Upper lobe of right lung (tissue), 1 donor: ENCODE measurements around the gene CRACDL. TPM values are rescaled to one million over a fixed set of nuclear protein-coding genes. Genes with fewer than 3 reads are reported as not detected.
A peak's percentile ranks its signal among the peaks of the same experiment; 100 is the strongest.

Experiments
- ATAC-seq: fragments of 200-7000 bp; cut with Tn5 transposase; one replicate; pipeline ENCODE4 v1.9.1; 2020; ENCODE audit warnings: mild to moderate bottlenecking, moderate library complexity
- DNase-seq: peaks from one replicate; pipeline ENCODE4 v3.0.0-alpha.2; 2020
- H3K27ac ChIP-seq: fragments of 200-600 bp; one replicate; pipeline ENCODE4 v1.8.0; 2022
- H3K27me3 ChIP-seq: fragments of 200-600 bp; one replicate; pipeline ENCODE4 v1.8.0; 2022; ENCODE audit warnings: mild to moderate bottlenecking
- H3K36me3 ChIP-seq: fragments of 200-600 bp; one replicate; pipeline ENCODE4 v1.8.0; 2022
- H3K4me1 ChIP-seq: fragments of 200-600 bp; one replicate; pipeline ENCODE4 v1.8.0; 2022
- H3K4me3 ChIP-seq: fragments of 200-600 bp; one replicate; pipeline ENCODE4 v1.8.0; 2022; ENCODE audit warnings: mild to moderate bottlenecking
- H3K9me3 ChIP-seq: fragments of 200-600 bp; one replicate; pipeline ENCODE4 v1.8.0; 2022
- CTCF ChIP-seq: fragments of 200-600 bp; IDR thresholded peaks from one replicate; pipeline ENCODE4 v1.8.0; 2022; ENCODE audit warnings: antibody characterized with exemption
- intact Hi-C: fragments of 100-400 bp; cut with DNase I; formaldehyde crosslinking; loops from one replicate; pipeline ENCODE4 v1.11.0; 2022
- total RNA-seq: library from RNA; stranded (reverse); fragmentation: NEBNext Ultra II Directional; extraction: Animal tissue kit (Norgen Biotek cat#: 25700); gene quantifications from one replicate; pipeline ENCODE4 v1.2.1, GENCODE V29; 2021
- donor health status: DM: no; HTN: yes; CAD: no; lungs with severe emphysema.

CRACDL gene
- total RNA-seq, 1 donor from 2014 or later, result 33.3 TPM

GRCh38 chr2:98871506-98871905 is 64.5 kb downstream of the CRACDL start:
- Histone ChIP-seq H3K36me3 (no peaks in the 10 kb centered on the region), H3K27me3 (no peaks in the 10 kb centered on the region), H3K27ac (no peak overlapping the region), H3K4me3 (no peak overlapping the region), H3K9me3 (no peaks in the 10 kb centered on the region), H3K4me1 (peaks cover 5% of the 10 kb centered on the region)
- no peak for ATAC-seq
- no peak for TF ChIP-seq CTCF
- intact Hi-C loops, result no loop called here
- DNase-seq, result no peak

DNA sequence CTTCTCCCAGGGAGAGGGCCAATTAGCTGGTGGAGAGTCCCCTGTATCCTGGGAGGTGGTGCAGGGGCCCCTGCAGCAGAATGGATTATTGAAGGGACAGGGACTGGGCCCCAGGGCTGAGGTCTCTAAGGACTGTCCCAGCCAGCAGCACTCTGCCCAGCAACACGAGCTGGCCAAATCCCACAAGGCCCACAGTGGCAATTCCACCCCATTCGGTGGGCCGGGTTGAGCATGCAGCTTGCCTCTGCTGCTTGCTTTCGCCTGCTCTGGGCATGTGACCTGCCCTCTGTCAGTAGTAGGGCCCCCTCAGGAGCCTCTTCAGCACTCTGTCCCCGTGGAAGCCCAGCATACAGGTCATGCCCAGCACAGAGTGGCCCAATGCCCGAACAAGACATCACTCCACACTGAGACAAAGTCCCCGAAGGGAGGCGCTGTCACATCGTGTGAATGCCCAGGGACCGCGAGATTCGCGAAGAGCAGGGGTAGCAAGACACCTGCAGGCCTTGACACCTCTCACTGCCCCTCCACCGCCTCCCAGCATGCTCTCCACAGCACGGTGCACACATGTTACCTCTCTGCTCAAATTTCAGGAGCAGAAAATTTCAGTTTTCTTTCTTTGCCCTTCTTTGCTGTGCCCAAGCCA is 65.4 kb downstream of the CRACDL start:
- H3K36me3 ChIP-seq, result no peaks in the 10 kb centered on the region
- H3K27me3 ChIP-seq, result no peaks in the 10 kb centered on the region
- no peak for DNase-seq
- no peak for ATAC-seq
- no peak overlapping the region for H3K27ac ChIP-seq
- no peak overlapping the region for H3K4me3 ChIP-seq
- H3K4me1 ChIP-seq, result peaks cover 5% of the 10 kb centered on the region
- intact Hi-C loops, result no loop called here
- H3K9me3 ChIP-seq, result no peaks in the 10 kb centered on the region
- no peak for TF ChIP-seq CTCF

GRCh38 chr2:98869870-98870269 is 66.2 kb downstream of the CRACDL start:
- peak; percentile 7 for TF ChIP-seq CTCF
- Histone ChIP-seq H3K9me3 (no peaks in the 10 kb centered on the region), H3K4me1 (peaks cover 5% of the 10 kb centered on the region), H3K36me3 (no peaks in the 10 kb centered on the region), H3K27ac (peak overlapping the region; percentile 88), H3K27me3 (no peaks in the 10 kb centered on the region), H3K4me3 (peak overlapping the region; percentile 32)
- intact Hi-C loops, result no loop called here
- DNase-seq (peak; percentile 92), ATAC-seq (peak; percentile 82)

- DNase-seq (peak; percentile 92), ATAC-seq (peak; percentile 92)
- H3K4me3 ChIP-seq, result peak overlapping the region; percentile 32
- H3K27me3 ChIP-seq, result no peaks in the 10 kb centered on the region
- intact Hi-C loops, result no loop called here
- H3K27ac ChIP-seq, result peak overlapping the region; percentile 88
- H3K9me3 ChIP-seq, result no peaks in the 10 kb centered on the region
- H3K4me1 ChIP-seq, result peaks cover 5% of the 10 kb centered on the region
- H3K36me3 ChIP-seq, result no peaks in the 10 kb centered on the region
- no peak for TF ChIP-seq CTCF
These were observed 66.8 kb downstream of the CRACDL start for GRCh38 chr2:98869272-98869641.

DNA sequence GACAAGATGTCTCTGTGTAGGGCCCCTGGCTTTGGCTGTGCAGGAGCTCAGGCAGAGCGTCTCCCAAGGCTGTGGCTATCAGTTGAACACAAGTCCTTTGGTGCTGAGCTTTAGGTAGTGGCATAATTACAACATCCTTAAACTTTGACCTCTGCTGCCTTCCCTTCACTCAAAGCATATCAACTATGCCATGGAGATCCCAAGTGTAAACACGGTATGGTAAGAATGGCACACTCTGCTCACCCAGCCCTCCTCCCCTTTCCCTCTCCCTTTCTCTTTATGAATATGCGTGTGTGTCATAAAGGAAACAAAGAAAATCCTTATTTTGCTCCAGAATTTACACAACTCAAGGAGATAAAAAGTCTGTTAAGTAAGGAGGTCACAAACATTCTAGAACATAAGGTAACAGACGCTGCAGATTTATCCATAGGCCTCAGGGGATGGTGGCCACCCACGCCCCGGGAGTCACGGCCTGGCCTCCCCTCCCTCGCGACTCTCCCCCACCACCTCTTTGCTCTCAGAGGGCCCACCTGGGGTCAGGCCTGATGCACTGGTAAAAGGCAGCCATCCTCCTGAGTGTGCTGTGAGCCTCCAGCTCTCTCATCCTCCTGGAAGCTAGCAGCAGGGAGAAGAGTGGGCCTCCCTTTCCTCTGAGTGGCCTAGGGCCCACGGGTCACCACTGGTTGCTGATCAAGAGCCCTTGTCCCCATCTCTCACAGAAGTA is 67.3 kb downstream of the CRACDL start:
- intact Hi-C loops, result no loop called here
- Histone ChIP-seq H3K27me3 (no peaks in the 10 kb centered on the region), H3K27ac (peak overlapping the region; percentile 88), H3K4me1 (peaks cover 5% of the 10 kb centered on the region), H3K9me3 (no peaks in the 10 kb centered on the region), H3K4me3 (peak overlapping the region; percentile 32), H3K36me3 (no peaks in the 10 kb centered on the region)
- no peak for TF ChIP-seq CTCF
- ATAC-seq (peak; percentile 1), DNase-seq (no peak)
